Upper lobe of left lung (tissue), 6 donors: ENCODE data around the gene CDY2A. TPM values are rescaled to one million over a fixed set of nuclear protein-coding genes. Genes with fewer than 3 reads are reported as not detected.

ENCODE experiments used
- total RNA-seq, 6 donors: library from RNA; depleted of rRNA in 4 of 6; stranded (reverse); fragments of >200 nt in 4 of 6; gene quantifications; one replicate each; pipeline versions ENCODE4 v1.1.0 to v1.2.1, GENCODE V29; 2016 to 2021
- donor health status: DM: no; HTN: no; CAD: no; lungs with moderate emphysema.
- donor health status: DM: no; HTN: yes; CAD: no; lungs with severe emphysema.

Gene CDY2A
- total RNA-seq, 6 donors from 2014 or later = not detected

Other genes with a start within 250 kb of the CDY2A start
- not detected for gene CDY2B, start 145.6 kb upstream of the CDY2A start, total RNA-seq